GM23248 (cell line): ENCODE measurements around the gene TFRC.

Experiments
- EZH2 ChIP-seq: fragments of 200-600 bp; sonication (generic); IDR thresholded peaks from 2 replicates; pipeline ENCODE4 v1.6.1; 2018; ENCODE audit warnings: antibody characterized with exemption, mild to moderate bottlenecking; ENCODE audit not compliant: insufficient read depth, poor library complexity, severe bottlenecking
- EZH2phosphoT487 ChIP-seq: fragments of 200-600 bp; sonication (generic); IDR thresholded peaks from 2 replicates; pipeline ENCODE4 v1.6.1; 2018; ENCODE audit warnings: antibody characterized with exemption, moderate library complexity, mild to moderate bottlenecking, low read depth; ENCODE audit not compliant: insufficient read depth

DNA sequence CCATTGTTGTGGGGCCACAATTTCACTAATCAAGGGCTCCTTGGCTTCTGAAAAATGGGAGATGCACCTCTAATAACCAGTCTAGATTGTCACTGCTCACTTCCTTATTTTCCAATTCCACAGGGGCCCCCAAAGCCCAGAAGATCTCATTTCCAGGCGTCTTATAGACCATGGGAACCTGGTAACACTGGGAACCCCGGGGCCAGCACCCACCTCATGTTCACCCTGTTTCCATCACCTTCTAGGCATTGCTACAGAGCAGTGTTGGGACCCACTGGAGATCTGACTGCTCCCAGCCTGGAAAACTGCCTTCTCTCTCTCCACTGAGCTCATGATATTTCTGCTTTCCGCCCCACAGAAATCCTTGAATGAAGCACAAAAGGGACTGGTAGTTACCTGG lies 61.5 kb downstream of the TFRC start:
- TF ChIP-seq EZH2 (no peak), EZH2phosphoT487 (no peak)
